Thyroid gland (tissue), 4 donors: ENCODE data around the gene FBXL7. TPM values are rescaled to one million over a fixed set of nuclear protein-coding genes. Genes with fewer than 3 reads are reported as not detected.

Source experiments
- DNase-seq, 2 donors: peaks; one replicate each; pipeline ENCODE4 v3.0.0-alpha.2; 2019
- H3K27ac ChIP-seq, 3 donors: fragments of 200-600 bp; sonication (generic); 1 replicate in 2 of 3; 2 replicates in 1 of 3; pipeline ENCODE4 v1.5.1; 2016 to 2019; ENCODE audit warnings: mild to moderate bottlenecking in 1 of 3, moderate library complexity in 1 of 3
- H3K27me3 ChIP-seq: fragments of 200-600 bp; sonication (generic); one replicate; pipeline ENCODE4 v1.5.1; 2019
- H3K36me3 ChIP-seq, 2 donors: fragments of 200-600 bp; sonication (generic); one replicate each; pipeline ENCODE4 v1.5.1; 2016 to 2019
- H3K4me1 ChIP-seq, 2 donors: fragments of 200-600 bp; sonication (generic); one replicate each; pipeline ENCODE4 v1.5.1; 2017 to 2019
- H3K4me3 ChIP-seq, 3 donors: fragments of 200-600 bp; sonication (generic); replicated peaks in 1 of 3; 1 replicate in 2 of 3; 2 replicates in 1 of 3; pipeline ENCODE4 v1.5.1; 2016; ENCODE audit warnings: mild to moderate bottlenecking in 1 of 3
- H3K9me3 ChIP-seq: fragments of 200-600 bp; sonication (generic); one replicate; pipeline ENCODE4 v1.5.1; 2017
- CTCF ChIP-seq, 6 experiments: fragments of 200-600 bp in 3 of 6; fragments of 450-650 bp in 3 of 6; sonication (generic) in 3 of 6; IDR thresholded peaks; one replicate each; pipeline ENCODE4 v1.5.1; 2016 to 2019; ENCODE audit warnings: antibody characterized with exemption in 6 of 6, mild to moderate bottlenecking in 2 of 6, inconsistent platforms in 1 of 6, moderate library complexity in 1 of 6
- POLR2A ChIP-seq, 2 donors: fragments of 450-650 bp; IDR thresholded peaks; one replicate each; pipeline ENCODE4 v1.6.1; 2017; ENCODE audit warnings: antibody characterized with exemption in 2 of 2, mild to moderate bottlenecking in 2 of 2, moderate library complexity in 1 of 2
- WGBS, 2 donors: methylation state at CpG; one replicate each; pipeline ENCODE4 v1.1.5; 2017; 5-methylcytosine and 5-hydroxymethylcytosine counted together
- intact Hi-C: fragments of 100-400 bp; cut with DNase I; formaldehyde crosslinking; loops from one replicate; pipeline ENCODE4 v1.15.1; 2023
- total RNA-seq, 4 donors: library from RNA; depleted of rRNA; stranded (reverse); fragments of >200 nt; gene quantifications; one replicate each; pipeline ENCODE4 v1.2.3, GENCODE V29; 2016

FBXL7 gene
- total RNA-seq, 4 donors from 2014 or later: 6.4 to 11.8 (median 9.2) TPM

GRCh38 chr5:15510831-15511230 is 10.9 kb downstream of the FBXL7 start:
- no peak for TF ChIP-seq POLR2A (IDR thresholded peaks at IDR 0.05)
- TF ChIP-seq CTCF (IDR thresholded peaks at IDR 0.05): no peak
- intact Hi-C loops: no loop called here
- Histone ChIP-seq H3K4me1 (peaks cover 0 to 8% of the 10 kb centered on the region in 2 donors), H3K9me3 (no peaks in the 10 kb centered on the region), H3K27ac (no peak overlapping the region), H3K4me3 (no peak overlapping the region), H3K36me3 (no peaks in the 10 kb centered on the region), H3K27me3 (no peaks in the 10 kb centered on the region)
- no peak for DNase-seq
- 45 to 50% methylated on average over 3 of the region's 3 CpGs for WGBS, 2 donors

- H3K27me3 ChIP-seq: no peaks in the 10 kb centered on the region
- intact Hi-C loops: no loop called here
- H3K4me3 ChIP-seq: no peak overlapping the region
- peaks cover 0 to 8% of the 10 kb centered on the region in 2 donors for H3K4me1 ChIP-seq
- H3K27ac ChIP-seq: no peak overlapping the region
- DNase-seq: no peak
- 86 to 93% methylated on average over 2 of the region's 2 CpGs for WGBS, 2 donors
- no peaks in the 10 kb centered on the region for H3K9me3 ChIP-seq
- no peak for TF ChIP-seq POLR2A (IDR thresholded peaks at IDR 0.05)
- TF ChIP-seq CTCF (IDR thresholded peaks at IDR 0.05): no peak
- no peaks in the 10 kb centered on the region for H3K36me3 ChIP-seq
Measured at GRCh38 chr5:15513431-15513830, 13.5 kb downstream of the FBXL7 start.

- Histone ChIP-seq H3K27ac (no peak overlapping the region), H3K9me3 (no peaks in the 10 kb centered on the region), H3K27me3 (no peaks in the 10 kb centered on the region), H3K36me3 (no peaks in the 10 kb centered on the region), H3K4me1 (peaks cover 0 to 8% of the 10 kb centered on the region in 2 donors), H3K4me3 (no peak overlapping the region)
- DNase-seq: no peak
- TF ChIP-seq POLR2A (IDR thresholded peaks at IDR 0.05) (no peak), CTCF (IDR thresholded peaks at IDR 0.05) (no peak)
- intact Hi-C loops: no loop called here
Measured at GRCh38 chr5:15513911-15514310, 13.9 kb downstream of the FBXL7 start.

- TF ChIP-seq POLR2A (IDR thresholded peaks at IDR 0.05): no peak
- no peak for TF ChIP-seq CTCF (IDR thresholded peaks at IDR 0.05)
- 71 to 77% methylated on average over 1 of the region's 1 CpG for WGBS, 2 donors
- H3K9me3 ChIP-seq: no peaks in the 10 kb centered on the region
- DNase-seq: no peak
- H3K27ac ChIP-seq: no peak overlapping the region
- no peaks in the 10 kb centered on the region for H3K36me3 ChIP-seq
- H3K27me3 ChIP-seq: no peaks in the 10 kb centered on the region
- H3K4me3 ChIP-seq: no peak overlapping the region
- peaks cover 0 to 8% of the 10 kb centered on the region in 2 donors for H3K4me1 ChIP-seq
- intact Hi-C loops: no loop called here
Measured at GRCh38 chr5:15515229-15515628, 15.2 kb downstream of the FBXL7 start.

GRCh38 chr5:15516486-15516885 is 16.5 kb downstream of the FBXL7 start:
- Histone ChIP-seq H3K9me3 (no peaks in the 10 kb centered on the region), H3K4me3 (no peak overlapping the region)
- 94% methylated on average over 12 of the region's 12 CpGs for whole genome bisulfite sequencing, 2 donors

More at GRCh38 chr5:15516486-15516885, 16.5 kb downstream of the FBXL7 start:
- Histone ChIP-seq H3K27me3 (no peaks in the 10 kb centered on the region), H3K36me3 (no peaks in the 10 kb centered on the region), H3K4me1 (peaks cover 0 to under 1% of the 10 kb centered on the region in 2 donors), H3K27ac (no peak overlapping the region)
- TF ChIP-seq POLR2A (IDR thresholded peaks at IDR 0.05) (no peak), CTCF (IDR thresholded peaks at IDR 0.05) (no peak)
- no peak for DNase-seq
- intact Hi-C loops: no loop called here
